GM21723 (cell line): ENCODE results near the gene RETNLB.

Experiments
- ATAC-seq: cut with Tn5 transposase; IDR thresholded peaks from one replicate; pipeline ENCODE4 v1.9.1; 2021; ENCODE audit warnings: mild to moderate bottlenecking, moderate library complexity; ENCODE audit not compliant: unreplicated experiment

RETNLB gene, protein sequence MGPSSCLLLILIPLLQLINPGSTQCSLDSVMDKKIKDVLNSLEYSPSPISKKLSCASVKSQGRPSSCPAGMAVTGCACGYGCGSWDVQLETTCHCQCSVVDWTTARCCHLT

DNA sequence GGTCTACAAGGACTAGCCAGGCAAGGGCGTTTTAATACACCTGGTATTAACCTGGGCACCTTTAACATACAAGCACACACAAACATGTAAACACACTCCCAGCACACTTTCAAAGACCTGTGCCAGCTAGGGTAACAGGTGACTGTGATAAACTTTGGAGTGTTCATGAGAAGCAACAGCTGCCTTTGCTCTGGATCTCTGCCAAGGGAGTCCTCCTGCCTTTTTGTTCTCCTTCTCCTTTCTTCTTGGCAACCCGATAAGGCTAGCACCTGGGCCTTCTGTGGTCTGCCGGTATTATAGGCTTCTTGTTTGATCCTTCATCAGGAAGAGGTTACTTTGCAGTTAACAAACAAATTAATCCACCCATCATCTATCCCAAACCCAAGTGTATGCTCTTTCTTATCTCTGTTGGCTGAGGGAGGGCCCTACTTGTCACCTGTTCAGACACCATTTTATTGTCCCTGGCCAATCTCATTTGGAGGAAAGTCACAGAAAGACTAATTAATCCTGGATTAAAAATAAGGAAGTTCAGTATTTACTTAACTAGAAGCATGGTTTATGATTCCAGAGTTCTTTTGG is at the start of gene RETNLB:
TSS of gene RETNLB (minus strand) at position 7 of the 579 bp plus-strand sequence. CDS start 225 bp downstream, outside the sequence.
- ATAC-seq = no peak

- no peak for ATAC-seq
Measured at GRCh38 chr3:108806316-108806715, 49.1 kb upstream of the RETNLB start.

- no peak for ATAC-seq
Measured at GRCh38 chr3:108804966-108805365, 47.8 kb upstream of the RETNLB start.

DNA sequence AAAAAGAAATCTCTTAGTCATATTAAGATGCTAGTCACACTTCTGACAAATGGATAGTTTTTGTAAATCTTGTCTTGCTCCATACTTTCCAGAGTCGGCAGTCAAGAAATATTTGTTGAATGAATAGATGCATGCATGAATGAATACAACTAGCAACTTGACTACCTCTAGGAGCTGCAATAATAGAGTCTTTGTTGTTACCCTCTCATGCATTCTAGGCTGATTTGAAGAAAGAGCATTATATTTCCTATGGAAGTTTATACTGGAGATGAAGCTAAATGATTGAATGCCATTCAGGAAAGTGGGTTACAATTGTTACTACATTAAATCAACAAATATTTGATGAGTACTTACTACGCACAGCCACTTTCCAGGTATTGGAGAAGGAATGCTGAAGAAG is 47.2 kb upstream of the RETNLB start:
- ATAC-seq = no peak

DNA sequence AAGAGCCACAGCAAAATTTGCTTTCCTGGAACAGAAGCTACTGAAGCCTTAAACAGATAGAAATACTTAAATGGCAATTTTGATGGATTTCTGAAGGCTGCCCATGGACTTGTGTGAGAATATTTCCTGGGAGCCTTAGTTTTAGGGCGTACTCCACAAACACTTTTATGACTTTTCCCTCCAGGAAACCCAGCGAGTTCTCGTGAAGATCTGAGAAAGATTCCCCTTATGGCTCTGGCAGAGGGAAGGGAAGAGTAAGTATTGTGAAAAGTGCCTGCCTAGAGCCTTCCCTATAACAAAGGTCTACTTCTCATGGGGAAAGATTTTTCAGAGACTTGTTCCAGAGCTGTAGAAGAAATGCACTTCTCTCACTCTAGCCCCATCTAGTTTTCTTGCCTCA is 34.3 kb upstream of the RETNLB start:
- ATAC-seq = no peak

GRCh38 chr3:108780235-108780634 is 23.0 kb upstream of the RETNLB start:
- ATAC-seq = no peak

GRCh38 chr3:108779496-108779895 is 22.3 kb upstream of the RETNLB start:
- no peak for ATAC-seq

GRCh38 chr3:108775649-108776048 is 18.4 kb upstream of the RETNLB start:
- ATAC-seq = no peak

DNA sequence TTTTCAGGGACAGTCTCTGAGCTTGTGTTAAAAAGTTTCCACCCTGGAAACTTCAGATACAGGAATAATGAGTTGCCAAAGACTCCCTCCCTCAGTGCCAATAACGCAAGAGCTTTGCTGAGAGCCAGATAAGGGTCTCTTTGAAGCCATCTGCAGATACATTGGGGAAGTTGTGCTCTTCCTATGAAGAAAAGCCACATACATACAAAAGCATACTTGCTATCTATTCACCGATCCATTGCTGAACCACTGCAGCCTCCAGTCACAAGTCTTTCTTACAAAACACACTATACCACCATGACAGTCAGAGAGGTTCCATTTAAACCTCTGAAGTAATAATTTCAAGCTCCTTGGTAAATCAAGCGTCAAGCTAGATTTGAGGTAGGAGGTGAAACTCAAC is 10.0 kb upstream of the RETNLB start:
- no peak for ATAC-seq

GRCh38 chr3:108755686-108756085 is 1.5 kb downstream of the RETNLB start:
- ATAC-seq = no peak

- ATAC-seq = no peak
Measured at GRCh38 chr3:108744762-108745161, 12.4 kb downstream of the RETNLB start.

- no peak for ATAC-seq
Measured at GRCh38 chr3:108742929-108743328, 14.3 kb downstream of the RETNLB start.

DNA sequence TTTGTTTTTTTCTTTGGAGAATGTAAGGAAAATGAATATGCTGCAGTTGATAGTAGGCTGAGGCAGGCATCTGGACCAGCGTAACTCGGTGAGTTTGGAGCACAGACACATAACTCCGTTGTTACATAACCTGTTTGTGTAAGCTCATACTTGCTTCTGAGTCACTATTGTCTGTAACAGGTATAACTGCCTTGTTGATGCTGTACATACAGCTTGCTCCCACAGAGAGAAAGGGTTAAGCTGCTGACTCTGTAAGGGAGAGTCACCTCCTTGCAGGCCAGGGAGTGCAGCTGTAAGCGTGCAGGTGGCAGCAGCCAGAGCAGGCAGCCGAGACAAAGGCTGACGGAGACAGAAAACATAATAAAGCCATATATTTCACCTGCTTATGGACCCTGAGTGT is 20.4 kb downstream of the RETNLB start:
- ATAC-seq = no peak

- ATAC-seq = no peak
Measured at GRCh38 chr3:108728934-108729333, 28.3 kb downstream of the RETNLB start.

GRCh38 chr3:108728105-108728504 is 29.1 kb downstream of the RETNLB start:
- ATAC-seq = no peak

GRCh38 chr3:108724101-108724500 is 33.1 kb downstream of the RETNLB start:
- no peak for ATAC-seq

DNA sequence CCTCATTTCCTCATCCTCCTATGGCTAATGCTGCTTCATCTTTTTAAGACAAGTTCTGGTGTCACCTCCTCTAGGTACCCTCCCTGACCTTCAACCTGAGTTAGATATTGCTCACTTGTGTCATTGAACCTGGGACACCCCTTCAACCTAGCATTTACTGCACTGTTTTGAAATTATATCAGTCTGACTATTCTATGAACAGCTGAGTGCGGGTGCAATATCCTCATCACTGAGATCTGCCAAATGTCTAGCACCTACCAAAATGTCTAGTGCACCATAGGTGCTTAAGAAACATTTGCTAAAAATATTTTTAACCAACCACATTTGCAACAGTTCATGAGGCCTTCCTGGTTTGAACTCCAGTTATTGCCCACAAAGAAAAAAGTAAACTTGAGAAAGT is 34.5 kb downstream of the RETNLB start:
- no peak for ATAC-seq

DNA sequence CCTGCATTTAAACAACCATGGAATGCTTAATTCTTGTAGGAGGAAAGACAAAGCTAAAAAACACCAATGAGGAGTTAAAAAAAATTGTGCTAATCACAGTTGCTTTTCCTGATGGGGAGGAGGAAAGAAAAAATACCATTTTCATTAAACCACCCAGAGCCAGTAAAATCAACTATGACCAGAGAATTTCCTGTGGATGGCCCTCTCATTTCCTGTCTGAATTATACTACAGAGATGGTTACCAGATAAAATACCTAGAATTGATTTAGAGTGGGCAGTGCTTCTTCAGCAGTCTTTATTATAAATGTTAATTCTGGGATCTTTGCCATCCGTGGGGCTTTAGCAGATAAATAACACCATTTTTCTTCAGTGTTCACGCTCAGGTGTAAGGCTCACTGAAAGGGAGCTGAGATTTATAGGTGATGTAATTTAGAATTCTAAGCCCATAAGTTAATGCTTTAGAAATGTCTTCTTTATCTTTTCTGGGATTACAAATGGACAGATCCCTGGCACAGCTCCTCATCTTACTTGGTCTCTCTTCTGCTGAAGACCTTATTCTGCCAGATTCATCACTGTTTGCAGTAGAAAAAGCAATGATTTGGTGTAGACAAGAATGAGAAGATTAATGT is 37.9 kb downstream of the RETNLB start:
- ATAC-seq = no peak

DNA sequence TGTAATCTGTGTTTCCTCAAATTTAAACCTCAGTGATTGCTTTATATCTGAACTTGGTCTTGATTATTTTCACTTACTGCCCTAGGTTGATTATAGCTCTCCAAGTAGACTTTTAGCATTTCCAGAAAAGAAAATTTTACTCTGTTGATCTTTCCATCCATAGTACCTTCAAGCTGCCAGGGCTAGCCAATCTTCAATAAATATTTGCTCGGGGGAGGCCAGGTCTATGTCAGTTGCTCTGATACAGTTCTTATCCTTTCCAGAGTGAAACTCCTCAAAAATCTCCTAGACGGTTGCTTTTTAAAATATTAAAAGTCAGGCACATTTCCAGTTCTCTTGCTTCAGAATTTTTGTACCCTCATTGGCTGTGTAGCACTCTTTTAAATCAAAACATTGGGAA is 38.8 kb downstream of the RETNLB start:
- no peak for ATAC-seq

DNA sequence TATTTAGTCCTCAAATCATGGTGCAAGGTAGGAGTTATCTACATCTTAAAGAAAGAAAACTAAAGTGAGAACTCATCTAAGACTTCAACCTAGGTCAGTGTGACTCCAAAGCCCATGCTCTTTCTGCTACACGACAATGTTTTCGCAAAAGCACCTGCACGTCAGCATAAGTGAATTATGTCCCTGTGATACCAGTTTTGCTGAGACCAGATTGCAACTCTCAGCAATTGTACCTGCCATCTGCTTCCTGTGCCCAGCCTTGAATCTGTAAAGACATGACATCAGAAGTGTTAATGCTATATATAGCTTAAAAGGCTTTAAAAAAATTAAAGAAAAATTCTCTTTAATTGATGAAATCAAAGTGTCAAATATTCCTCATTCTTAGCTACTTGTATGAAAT is 43.4 kb downstream of the RETNLB start:
- no peak for ATAC-seq

DNA sequence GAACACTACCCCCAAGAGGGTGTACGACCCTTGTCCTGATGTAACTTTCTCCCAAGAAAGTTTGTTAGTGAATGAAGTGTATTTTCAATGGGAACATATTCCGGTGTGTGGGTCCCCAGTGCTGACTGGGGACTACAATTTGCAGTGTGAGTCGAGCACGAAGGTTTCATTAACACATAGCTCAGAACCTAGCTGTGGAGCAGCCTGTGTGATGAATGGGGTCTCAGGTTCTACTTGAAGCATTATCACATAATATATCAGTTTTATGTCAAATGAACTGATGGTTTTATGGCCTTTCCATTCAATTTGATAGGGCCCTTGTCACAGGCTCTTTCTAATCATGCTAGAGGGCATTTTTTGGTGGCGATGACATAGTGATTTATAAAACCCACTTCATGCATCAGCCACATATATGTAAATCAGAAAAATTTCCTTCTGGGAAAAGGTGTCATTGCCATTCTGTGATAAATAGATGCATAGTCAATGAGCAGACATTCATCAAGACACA is 44.1 kb downstream of the RETNLB start:
- no peak for ATAC-seq
